Stimulated activated CD4-positive, alpha-beta T cell treated with anti-CD3 and anti-CD28 coated beads, Interleukin-2, amount 100 ng/mL, for 4 hours (primary cell): ENCODE measurements around the gene RNF187.

Experiments used
- DNase-seq: peaks from one replicate; pipeline ENCODE4 v3.0.0-alpha.2; 2020; ENCODE audit warnings: low read depth

RNF187 gene

GRCh38 chr1:228487336-228488124, at the start of gene RNF187:
Gene RNF187, plus strand, starts transcription at chr1:228487382.
- DNase-seq: peak; percentile 70

- DNase-seq: no peak
Measured at GRCh38 chr1:228437424-228437962, 49.7 kb upstream of the RNF187 start.

DNA sequence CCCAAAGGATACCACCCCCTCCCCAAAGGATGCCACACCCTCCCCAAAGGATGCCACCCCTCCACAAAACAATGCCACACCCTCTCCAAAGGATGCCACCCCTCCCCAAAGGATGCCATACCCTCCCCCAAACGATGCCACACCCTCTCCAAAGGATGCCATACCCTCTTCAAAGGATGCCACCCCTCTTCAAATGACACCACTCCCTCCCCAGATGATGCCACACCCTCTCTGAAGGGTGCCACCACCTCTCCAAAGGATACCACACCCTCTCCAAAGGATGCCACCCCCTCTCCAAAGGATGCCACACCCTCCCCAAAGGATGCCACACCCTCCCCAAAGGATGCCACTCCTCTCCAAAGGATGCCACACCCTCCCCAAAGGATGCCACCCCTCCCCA, 48.9 kb upstream of the RNF187 start:
- DNase-seq: no peak

- no peak for DNase-seq
Measured at GRCh38 chr1:228440761-228441500, 46.3 kb upstream of the RNF187 start.

- no peak for DNase-seq
Measured at GRCh38 chr1:228443395-228443794, 43.8 kb upstream of the RNF187 start.

- no peak for DNase-seq
Measured at GRCh38 chr1:228445490-228445842, 41.7 kb upstream of the RNF187 start.

DNA sequence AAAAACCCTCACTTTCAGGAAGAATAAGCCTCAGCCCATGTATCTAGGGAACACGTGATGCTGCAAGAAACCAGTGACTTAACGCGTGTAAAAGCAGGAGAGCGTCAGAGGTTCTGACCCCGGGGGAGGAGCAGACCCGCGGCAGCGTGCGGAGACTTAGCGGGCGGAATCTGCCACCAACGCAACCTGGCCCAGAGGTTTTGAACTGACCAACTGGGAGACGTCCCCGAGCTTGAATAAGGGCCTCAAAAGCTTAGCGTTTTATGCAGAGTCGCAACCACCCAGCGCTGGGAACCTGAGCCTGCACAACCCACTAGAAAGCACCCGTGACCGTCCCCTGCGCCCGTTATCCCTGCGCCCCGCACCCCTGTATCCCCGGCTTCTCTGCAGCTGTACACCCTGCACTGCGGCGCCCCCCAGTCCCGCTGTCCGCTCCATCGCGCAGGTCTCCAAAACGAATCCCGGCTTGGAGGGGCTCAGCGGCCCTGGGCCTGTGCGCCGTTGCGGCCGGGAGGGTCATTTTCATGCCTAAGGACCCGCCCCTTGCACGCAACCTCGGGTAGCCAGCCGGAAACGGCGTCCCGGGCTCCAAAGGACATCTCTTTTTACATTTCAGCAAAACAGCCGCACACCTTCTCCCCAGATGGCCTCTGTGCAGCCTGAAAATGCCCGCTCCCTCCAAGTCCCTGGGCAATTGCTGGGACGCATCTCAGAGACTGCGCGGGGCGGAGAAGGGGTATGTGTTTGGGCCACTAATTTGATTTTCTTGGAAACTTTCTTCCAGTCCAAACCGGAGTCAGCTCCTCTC, 41.1 kb upstream of the RNF187 start:
- DNase-seq: no peak

- DNase-seq: no peak
Measured at GRCh38 chr1:228446852-228447251, 40.3 kb upstream of the RNF187 start.

- DNase-seq: no peak
Measured at GRCh38 chr1:228448372-228448771, 38.8 kb upstream of the RNF187 start.

DNA sequence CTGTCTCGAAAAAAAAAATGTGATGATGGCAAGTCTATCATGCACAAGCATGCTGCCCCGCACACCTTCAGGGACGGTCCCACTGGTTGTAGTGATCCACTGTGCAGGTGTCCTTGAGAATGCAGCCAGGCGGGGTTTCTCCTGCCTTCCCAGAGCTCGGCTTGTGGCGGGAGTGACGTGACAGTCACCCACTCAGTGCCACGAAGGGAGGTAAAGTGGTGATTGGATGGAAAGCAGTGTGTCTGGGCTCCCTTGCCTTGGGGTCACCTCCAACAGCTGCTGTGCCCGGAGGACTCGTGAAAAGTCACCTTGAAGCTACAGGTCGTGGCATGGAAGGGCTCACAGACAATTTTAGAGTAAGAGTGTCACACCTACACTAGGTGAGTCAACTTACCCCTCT, 37.0 kb upstream of the RNF187 start:
- no peak for DNase-seq

DNA sequence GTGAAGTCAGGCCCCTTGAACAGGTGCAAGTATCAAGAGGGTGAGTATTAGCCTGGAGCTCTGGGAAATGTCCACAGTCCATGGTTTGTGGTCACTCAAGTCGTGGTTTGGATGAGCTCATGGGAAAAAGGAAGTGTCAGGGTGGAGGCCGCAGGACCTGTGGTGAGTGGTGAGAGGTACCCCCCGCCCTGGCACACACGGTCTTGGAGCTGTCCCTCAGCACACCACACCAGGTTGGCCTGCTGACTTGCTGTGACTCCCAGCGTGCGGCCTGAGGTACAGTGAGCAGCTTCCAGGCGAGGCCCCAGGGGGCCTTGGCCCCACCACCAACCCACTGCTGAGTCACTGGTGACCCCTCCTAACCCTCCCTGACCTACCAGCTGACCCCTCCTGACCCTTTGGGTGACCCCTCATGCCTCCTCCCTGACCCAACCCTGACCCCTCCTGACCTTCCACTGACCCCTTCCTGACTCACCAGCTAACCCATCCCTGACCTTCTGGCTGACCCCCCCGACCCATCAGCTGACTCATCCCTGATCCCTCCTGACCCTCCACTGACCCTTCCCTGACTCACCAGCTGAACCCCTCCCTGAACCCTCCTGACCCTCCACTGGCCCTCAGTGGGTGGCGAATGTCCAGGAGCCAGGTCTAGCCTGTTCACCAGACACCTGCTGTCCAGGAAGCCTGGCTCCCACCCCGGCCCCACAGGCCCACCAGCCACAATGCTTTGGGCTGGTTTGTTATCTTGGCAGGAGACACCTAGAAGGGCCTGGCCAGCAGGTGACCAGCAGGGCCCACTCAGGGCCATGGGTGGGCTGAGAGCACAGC, 34.8 kb upstream of the RNF187 start:
- no peak for DNase-seq

- DNase-seq: no peak
Measured at GRCh38 chr1:228453022-228453560, 34.1 kb upstream of the RNF187 start.

- DNase-seq: no peak
Measured at GRCh38 chr1:228453614-228454013, 33.6 kb upstream of the RNF187 start.

DNA sequence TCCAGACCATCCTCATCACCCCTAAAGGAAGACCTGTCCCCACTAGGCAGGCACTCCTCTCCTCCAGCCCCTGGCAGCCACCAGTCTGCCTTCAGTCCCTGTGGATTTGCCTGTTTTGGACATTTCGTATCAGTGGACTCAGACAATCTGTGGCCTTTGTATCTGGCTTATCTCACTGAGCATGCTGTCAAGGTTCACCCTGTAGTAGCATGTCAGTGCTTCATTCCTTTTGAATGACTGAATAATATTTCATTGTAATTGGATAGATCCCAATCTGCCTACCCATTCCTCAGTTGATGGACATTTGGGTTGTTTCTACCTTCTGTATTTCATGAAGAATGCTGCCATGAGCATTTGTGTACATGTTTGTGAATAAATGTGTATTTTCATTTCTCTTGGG, 32.9 kb upstream of the RNF187 start:
- DNase-seq: no peak

- DNase-seq: no peak
Measured at GRCh38 chr1:228455715-228456114, 31.5 kb upstream of the RNF187 start.

- no peak for DNase-seq
Measured at GRCh38 chr1:228456252-228457016, 30.7 kb upstream of the RNF187 start.

GRCh38 chr1:228457017-228457395, 30.2 kb upstream of the RNF187 start:
- no peak for DNase-seq

DNA sequence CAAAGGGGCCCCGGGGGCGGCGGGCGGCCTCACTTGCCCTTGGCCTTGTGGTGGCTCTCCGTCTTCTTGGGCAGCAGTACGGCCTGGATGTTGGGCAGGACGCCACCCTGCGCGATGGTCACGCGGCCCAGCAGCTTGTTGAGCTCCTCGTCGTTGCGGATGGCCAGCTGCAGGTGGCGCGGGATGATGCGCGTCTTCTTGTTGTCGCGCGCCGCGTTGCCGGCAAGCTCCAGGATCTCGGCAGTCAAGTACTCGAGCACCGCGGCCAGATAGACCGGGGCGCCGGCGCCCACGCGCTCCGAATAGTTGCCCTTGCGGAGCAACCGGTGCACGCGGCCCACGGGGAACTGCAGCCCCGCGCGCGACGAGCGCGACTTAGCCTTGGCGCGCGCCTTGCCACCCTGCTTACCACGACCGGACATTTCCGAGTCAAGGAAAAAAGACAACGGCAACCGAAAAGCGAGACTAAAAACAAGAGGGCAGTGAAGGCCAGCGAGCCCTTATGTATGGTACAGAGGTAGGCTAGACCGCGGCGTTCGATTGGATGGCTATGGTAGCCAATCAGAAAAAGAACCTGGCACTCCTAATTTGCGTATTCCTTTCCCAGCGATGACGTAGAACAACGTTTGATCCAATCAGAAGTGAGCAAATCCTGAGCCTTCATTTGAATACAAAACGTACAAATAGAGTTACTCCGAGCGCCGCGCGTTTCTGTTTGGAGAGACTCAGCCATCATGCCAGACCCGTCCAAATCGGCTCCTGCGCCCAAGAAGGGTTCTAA, 29.6 kb upstream of the RNF187 start:
- DNase-seq: peak; percentile 75

- no peak for DNase-seq
Measured at GRCh38 chr1:228459091-228459993, 27.8 kb upstream of the RNF187 start.
